ENCODE data around the gene LBR.

LBR gene

DNA sequence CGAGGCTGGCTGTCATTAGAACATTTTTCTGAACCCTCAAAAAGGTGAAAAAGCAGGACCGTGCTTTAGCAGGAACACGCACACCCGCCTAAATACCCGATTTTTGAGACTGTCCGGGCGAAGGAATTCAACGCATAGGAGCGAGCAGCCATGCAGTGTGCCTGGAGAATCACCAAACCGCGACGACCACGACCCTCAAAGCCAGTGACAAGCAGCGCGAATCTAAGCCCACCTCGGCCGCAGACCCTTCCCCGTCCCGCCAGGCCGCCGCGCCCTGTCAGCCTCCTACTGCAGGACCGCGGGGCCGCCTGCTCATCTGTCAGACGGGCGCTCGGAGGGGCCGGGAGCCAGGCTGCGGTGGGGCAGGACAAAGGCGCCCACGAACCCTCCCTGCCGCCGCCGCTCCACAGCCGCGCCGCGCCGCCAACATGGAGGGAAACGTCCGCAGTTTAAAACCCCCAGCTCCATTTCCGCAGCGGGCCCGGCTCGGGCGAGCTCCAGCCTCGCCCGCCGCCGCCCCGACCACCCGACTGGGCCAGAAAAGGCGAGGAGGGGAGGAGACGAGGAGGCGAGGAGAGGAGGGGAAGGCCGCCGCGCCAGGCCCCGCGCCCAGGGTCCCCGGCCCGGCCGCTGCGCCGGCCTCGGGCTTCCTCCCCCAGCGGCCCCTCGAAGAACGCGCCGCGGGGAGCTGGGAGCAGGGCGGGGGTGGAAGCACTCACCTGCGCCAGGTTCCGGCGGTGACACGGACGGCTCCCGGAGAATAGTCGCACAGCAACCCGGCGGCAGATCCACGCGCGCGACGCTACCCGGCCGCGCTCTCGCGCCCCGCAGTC, at the start of gene LBR:
Gene LBR (minus strand): TSS at position 804 of the 833 bp plus-strand sequence. CDS start 3,963 bp downstream, outside the sequence.
- TF ChIP-seq ZFX (IDR thresholded peaks at IDR 0.05; ENCODE audit: borderline replicate concordance), result no peak
- TF ChIP-seq, protein P1, sequence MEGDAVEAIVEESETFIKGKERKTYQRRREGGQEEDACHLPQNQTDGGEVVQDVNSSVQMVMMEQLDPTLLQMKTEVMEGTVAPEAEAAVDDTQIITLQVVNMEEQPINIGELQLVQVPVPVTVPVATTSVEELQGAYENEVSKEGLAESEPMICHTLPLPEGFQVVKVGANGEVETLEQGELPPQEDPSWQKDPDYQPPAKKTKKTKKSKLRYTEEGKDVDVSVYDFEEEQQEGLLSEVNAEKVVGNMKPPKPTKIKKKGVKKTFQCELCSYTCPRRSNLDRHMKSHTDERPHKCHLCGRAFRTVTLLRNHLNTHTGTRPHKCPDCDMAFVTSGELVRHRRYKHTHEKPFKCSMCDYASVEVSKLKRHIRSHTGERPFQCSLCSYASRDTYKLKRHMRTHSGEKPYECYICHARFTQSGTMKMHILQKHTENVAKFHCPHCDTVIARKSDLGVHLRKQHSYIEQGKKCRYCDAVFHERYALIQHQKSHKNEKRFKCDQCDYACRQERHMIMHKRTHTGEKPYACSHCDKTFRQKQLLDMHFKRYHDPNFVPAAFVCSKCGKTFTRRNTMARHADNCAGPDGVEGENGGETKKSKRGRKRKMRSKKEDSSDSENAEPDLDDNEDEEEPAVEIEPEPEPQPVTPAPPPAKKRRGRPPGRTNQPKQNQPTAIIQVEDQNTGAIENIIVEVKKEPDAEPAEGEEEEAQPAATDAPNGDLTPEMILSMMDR (IDR thresholded peaks at IDR 0.05), result no peak
- H3K27ac ChIP-seq, result peak within 1 kb of the TSS; percentile 71

DNA sequence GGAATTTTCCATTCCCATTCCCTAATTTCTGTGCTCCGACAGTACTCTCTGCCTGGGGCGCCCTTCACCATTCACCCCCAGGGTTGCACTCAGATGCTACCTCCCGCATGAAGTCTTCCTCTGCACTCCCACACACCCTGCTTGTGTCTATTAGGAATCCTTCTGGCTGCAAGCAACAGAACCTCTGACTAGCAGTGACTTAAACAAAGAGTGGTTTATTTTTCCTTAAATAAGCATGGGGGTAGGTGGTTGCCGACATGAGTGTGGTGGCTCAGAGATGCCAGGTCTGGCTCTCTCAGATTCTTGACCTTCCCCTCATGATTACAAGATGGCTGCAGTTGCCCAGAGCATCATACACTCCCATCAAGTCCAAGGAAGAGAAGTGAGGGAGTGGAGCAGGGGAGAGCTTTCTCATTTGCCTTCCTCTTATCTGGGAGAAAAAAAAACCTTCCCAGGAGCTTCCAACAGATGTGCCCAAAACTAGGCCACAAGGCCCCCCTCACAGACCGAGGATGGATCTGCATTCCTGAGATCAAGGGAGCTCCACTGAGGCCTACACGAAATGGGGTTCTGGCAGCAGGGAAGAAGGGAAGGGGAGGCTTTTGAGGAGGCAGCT, 49.6 kb upstream of the LBR start:
- no peak overlapping the region for H3K27ac ChIP-seq
- TF ChIP-seq, protein P1 (IDR thresholded peaks at IDR 0.05), result no peak
- TF ChIP-seq ZFX (IDR thresholded peaks at IDR 0.05; ENCODE audit: borderline replicate concordance), result no peak

- TF ChIP-seq, protein P1 (IDR thresholded peaks at IDR 0.05), result no peak
- TF ChIP-seq ZFX (IDR thresholded peaks at IDR 0.05; ENCODE audit: borderline replicate concordance), result no peak
- H3K27ac ChIP-seq, result no peak overlapping the region
Measured at GRCh38 chr1:225476538-225476988, 48.7 kb upstream of the LBR start.

DNA sequence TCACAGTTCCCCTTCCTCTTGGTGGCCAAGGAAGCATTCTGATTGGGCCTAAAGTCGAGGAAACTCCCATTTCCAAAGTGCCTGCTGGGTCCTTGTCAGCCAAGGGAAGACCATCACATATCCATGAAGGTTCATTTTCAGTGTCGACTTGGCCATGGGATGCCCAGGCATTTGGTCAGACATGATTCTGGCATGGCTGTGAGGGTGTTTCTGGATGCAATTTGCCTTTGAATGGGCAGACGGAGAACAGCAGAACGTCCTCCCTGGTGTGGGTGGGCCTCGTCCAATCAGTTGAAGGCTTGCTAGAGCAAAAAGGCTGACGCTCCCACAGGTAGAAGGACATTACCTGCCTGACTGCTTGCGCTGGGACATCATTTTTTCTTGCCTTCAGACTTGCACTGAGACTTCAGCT, 48.3 kb upstream of the LBR start:
- TF ChIP-seq, protein P1 (IDR thresholded peaks at IDR 0.05), result no peak
- TF ChIP-seq ZFX (IDR thresholded peaks at IDR 0.05; ENCODE audit: borderline replicate concordance), result no peak
- no peak overlapping the region for H3K27ac ChIP-seq

- no peak overlapping the region for H3K27ac ChIP-seq
- TF ChIP-seq, protein P1 (IDR thresholded peaks at IDR 0.05), result peak; percentile 100
- no peak for TF ChIP-seq ZFX (IDR thresholded peaks at IDR 0.05; ENCODE audit: borderline replicate concordance)
Measured at GRCh38 chr1:225474986-225475820, 47.4 kb upstream of the LBR start.

- no peak for TF ChIP-seq ZFX (IDR thresholded peaks at IDR 0.05; ENCODE audit: borderline replicate concordance)
- TF ChIP-seq, protein P1 (IDR thresholded peaks at IDR 0.05), result no peak
- no peak overlapping the region for H3K27ac ChIP-seq
Measured at GRCh38 chr1:225474439-225474985, 46.7 kb upstream of the LBR start.

- peak overlapping the region; percentile 45 for H3K27ac ChIP-seq
Measured at GRCh38 chr1:225473676-225474438, 46.0 kb upstream of the LBR start.

- H3K27ac ChIP-seq, result peak overlapping the region; percentile 45
Measured at GRCh38 chr1:225473266-225473665, 45.4 kb upstream of the LBR start.
